Measurements from ENCODE around the gene ATP6V1E1. TPM values are rescaled to one million over a fixed set of nuclear protein-coding genes. Genes with fewer than 3 reads are reported as not detected.
"Not testable (repeated sequence)": the region's sequence is repeated elsewhere in the genome, so short reads cannot be mapped to it uniquely, and the experiment has no call there.

Gene ATP6V1E1
- polyA plus RNA-seq, 3 donors: 114 to 147 (median 144) TPM

DNA sequence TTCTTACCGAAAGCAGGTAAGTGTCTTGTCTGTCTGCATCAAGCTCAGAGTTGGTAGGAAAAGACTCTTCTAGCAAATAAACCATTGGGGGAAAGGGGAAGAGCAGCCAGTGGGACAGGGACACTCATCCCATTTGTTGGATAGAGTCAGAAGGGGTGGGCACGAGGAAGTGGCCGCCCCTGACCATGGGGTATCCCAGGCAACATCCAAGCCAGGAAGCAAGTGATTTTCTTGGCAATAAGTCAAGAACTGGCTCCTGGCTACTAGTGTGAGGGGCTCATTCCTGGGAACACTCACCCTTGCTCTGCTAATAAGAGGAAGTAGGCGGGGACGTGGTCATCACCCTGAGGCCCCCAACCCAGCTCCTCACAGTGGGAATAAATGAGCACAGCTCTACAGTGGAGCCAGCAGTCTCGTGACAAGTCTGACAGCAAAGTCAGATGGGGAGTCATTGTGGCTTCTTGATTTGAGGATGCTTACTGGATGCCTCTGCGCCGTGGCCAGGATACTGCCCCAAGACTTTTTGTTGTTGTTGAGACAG, 58.5 kb downstream of the ATP6V1E1 start:
- no peak for TF ChIP-seq CTCF (IDR thresholded peaks at IDR 0.05)
- H3K27me3 Mint-ChIP-seq (ENCODE audit: low read depth in 3 of 3): peaks cover 4 to 13% (median 9%) of the 10 kb centered on the region in 3 donors
- no peak overlapping the region for H3K4me2 ChIP-seq (replicated peaks; ENCODE audit: extremely low read depth, low read length, poor library complexity, severe bottlenecking)
- intact Hi-C loops (cut with micrococcal nuclease): no loop called here
- H3K27ac ChIP-seq (ENCODE audit: low read depth in 1 of 2, low read length in 2 of 2): no peak overlapping the region
- no peaks in the 10 kb centered on the region for H3K4me1 Mint-ChIP-seq
- no peak overlapping the region for H3K4me3 ChIP-seq (replicated peaks in 1 of 3; ENCODE audit: low read depth in 2 of 3, low read length in 3 of 3)
- H2AFZ ChIP-seq (ENCODE audit: insufficient read depth, low read depth, low read length, poor library complexity, severe bottlenecking): no peak overlapping the region
- no peaks in the 10 kb centered on the region for H3K4me1 ChIP-seq (ENCODE audit: control insufficient read depth in 1 of 2, insufficient read depth in 2 of 2, low read length in 2 of 2)
- peaks cover 0 to 3% (median 0%) of the 10 kb centered on the region in 7 donors for H3K9me3 Mint-ChIP-seq
- H3K4me3 Mint-ChIP-seq: no peak overlapping the region
- no peaks in the 10 kb centered on the region for H4K20me1 ChIP-seq (ENCODE audit: insufficient read depth, low read length)
- no peaks in the 10 kb centered on the region for H3K36me3 Mint-ChIP-seq
- no peaks in the 10 kb centered on the region for H3K27me3 ChIP-seq (ENCODE audit: control insufficient read depth in 2 of 2, insufficient read depth in 2 of 2, low read length in 2 of 2)
- H3K9me3 ChIP-seq (replicated peaks in 1 of 2; ENCODE audit: control insufficient read depth in 1 of 2, insufficient read depth in 1 of 2, low read length in 2 of 2): no peaks in the 10 kb centered on the region
- WGBS (ENCODE audit: insufficient coverage): 60% methylated on average over 1 of the region's 8 CpGs
- DNase-seq: no peak
- H3K9ac ChIP-seq (ENCODE audit: insufficient read depth, low read length, poor library complexity, severe bottlenecking): no peak overlapping the region
- H3K36me3 ChIP-seq (replicated peaks in 1 of 2; ENCODE audit: control insufficient read depth in 1 of 2, insufficient read depth in 2 of 2, low read length in 2 of 2): no peaks in the 10 kb centered on the region
- H3K79me2 ChIP-seq (ENCODE audit: insufficient read depth, low read length): no peaks in the 10 kb centered on the region
- no peak overlapping the region for H3K27ac Mint-ChIP-seq

- intact Hi-C loops (cut with micrococcal nuclease): no loop called here
- Histone ChIP-seq H3K4me2 (replicated peaks; ENCODE audit: extremely low read depth, low read length, poor library complexity, severe bottlenecking) (no peak overlapping the region), H3K4me1 (ENCODE audit: control insufficient read depth in 1 of 2, insufficient read depth in 2 of 2, low read length in 2 of 2) (no peaks in the 10 kb centered on the region), H3K36me3 (replicated peaks in 1 of 2; ENCODE audit: control insufficient read depth in 1 of 2, insufficient read depth in 2 of 2, low read length in 2 of 2) (no peaks in the 10 kb centered on the region), H3K9me3 (replicated peaks in 1 of 2; ENCODE audit: control insufficient read depth in 1 of 2, insufficient read depth in 1 of 2, low read length in 2 of 2) (no peaks in the 10 kb centered on the region), H3K79me2 (ENCODE audit: insufficient read depth, low read length) (no peaks in the 10 kb centered on the region), H2AFZ (ENCODE audit: insufficient read depth, low read depth, low read length, poor library complexity, severe bottlenecking) (no peak overlapping the region), H3K27me3 (ENCODE audit: control insufficient read depth in 2 of 2, insufficient read depth in 2 of 2, low read length in 2 of 2) (no peaks in the 10 kb centered on the region), H3K27ac (ENCODE audit: low read depth in 1 of 2, low read length in 2 of 2) (no peak overlapping the region), H3K4me3 (replicated peaks in 1 of 3; ENCODE audit: low read depth in 2 of 3, low read length in 3 of 3) (no peak overlapping the region), H3K9ac (ENCODE audit: insufficient read depth, low read length, poor library complexity, severe bottlenecking) (no peak overlapping the region), H4K20me1 (ENCODE audit: insufficient read depth, low read length) (no peaks in the 10 kb centered on the region)
- Mint-ChIP-seq H3K4me1 (peaks cover 2% of the 10 kb centered on the region), H3K27ac (no peak overlapping the region), H3K27me3 (ENCODE audit: low read depth in 3 of 3) (peaks cover 4 to 10% (median 6%) of the 10 kb centered on the region in 3 donors), H3K9me3 (peaks cover 0 to 3% (median 0%) of the 10 kb centered on the region in 7 donors), H3K36me3 (no peaks in the 10 kb centered on the region), H3K4me3 (no peak overlapping the region)
- 93% methylated on average over 3 of the region's 10 CpGs for WGBS (ENCODE audit: insufficient coverage)
- no peak for DNase-seq
- TF ChIP-seq CTCF (IDR thresholded peaks at IDR 0.05): no peak
Observed at GRCh38 chr22:17566776-17567175, 61.8 kb downstream of the ATP6V1E1 start.

- H3K36me3 Mint-ChIP-seq; H3K4me3 Mint-ChIP-seq; H3K9ac ChIP-seq (ENCODE audit: insufficient read depth, low read length, poor library complexity, severe bottlenecking); H3K4me1 Mint-ChIP-seq; DNase-seq; H2AFZ ChIP-seq (ENCODE audit: insufficient read depth, low read depth, low read length, poor library complexity, severe bottlenecking); H3K4me2 ChIP-seq (replicated peaks; ENCODE audit: extremely low read depth, low read length, poor library complexity, severe bottlenecking); H3K9me3 Mint-ChIP-seq; H3K36me3 ChIP-seq (replicated peaks in 1 of 2; ENCODE audit: control insufficient read depth in 1 of 2, insufficient read depth in 2 of 2, low read length in 2 of 2); H4K20me1 ChIP-seq (ENCODE audit: insufficient read depth, low read length); H3K27ac Mint-ChIP-seq; H3K27me3 Mint-ChIP-seq (ENCODE audit: low read depth in 3 of 3); H3K4me3 ChIP-seq (replicated peaks in 1 of 3; ENCODE audit: low read depth in 2 of 3, low read length in 3 of 3); H3K27me3 ChIP-seq (ENCODE audit: control insufficient read depth in 2 of 2, insufficient read depth in 2 of 2, low read length in 2 of 2); intact Hi-C loops (cut with micrococcal nuclease); H3K27ac ChIP-seq (ENCODE audit: low read depth in 1 of 2, low read length in 2 of 2); H3K9me3 ChIP-seq (replicated peaks in 1 of 2; ENCODE audit: control insufficient read depth in 1 of 2, insufficient read depth in 1 of 2, low read length in 2 of 2); H3K79me2 ChIP-seq (ENCODE audit: insufficient read depth, low read length); H3K4me1 ChIP-seq (ENCODE audit: control insufficient read depth in 1 of 2, insufficient read depth in 2 of 2, low read length in 2 of 2): not testable (repeated sequence)
- WGBS (ENCODE audit: insufficient coverage): 93% methylated on average over 7 of the region's 19 CpGs
Observed at GRCh38 chr22:17566016-17566687, 62.4 kb downstream of the ATP6V1E1 start.

Data from CD14-positive monocyte (primary cell).